NCI-H446 treated with DMSO at 0.1 percent for 48 hours (cell line): ENCODE measurements around the gene PTPRM.

Experiments used
- DNase-seq: peaks from one replicate; lab custom pipeline; 2025; lab: John Stamatoyannopoulos, UW

Gene PTPRM

GRCh38 chr18:7896805-7897518 is 329.8 kb downstream of the PTPRM start:
- no peak for DNase-seq

DNA sequence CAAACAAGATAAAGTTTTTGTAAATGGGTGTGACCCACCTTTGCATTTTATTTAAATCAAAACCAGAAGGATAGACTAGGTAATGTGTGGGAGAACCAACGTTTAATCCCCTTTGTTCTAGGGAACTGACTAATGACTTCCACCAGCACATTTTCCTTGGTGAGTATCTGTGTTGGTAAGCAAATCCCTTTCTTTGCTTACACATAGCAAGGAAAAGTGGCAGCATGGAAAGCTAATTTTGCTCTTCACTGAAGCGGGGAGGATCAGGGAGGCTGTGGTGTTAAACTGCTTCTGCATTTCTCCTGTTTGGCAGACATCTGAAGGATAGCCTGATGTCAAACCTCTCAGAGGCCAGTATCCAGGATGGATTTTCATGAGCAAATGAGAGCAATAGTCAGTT is 331.1 kb downstream of the PTPRM start:
- no peak for DNase-seq

GRCh38 chr18:7899078-7899477 is 332.0 kb downstream of the PTPRM start:
- no peak for DNase-seq

DNA sequence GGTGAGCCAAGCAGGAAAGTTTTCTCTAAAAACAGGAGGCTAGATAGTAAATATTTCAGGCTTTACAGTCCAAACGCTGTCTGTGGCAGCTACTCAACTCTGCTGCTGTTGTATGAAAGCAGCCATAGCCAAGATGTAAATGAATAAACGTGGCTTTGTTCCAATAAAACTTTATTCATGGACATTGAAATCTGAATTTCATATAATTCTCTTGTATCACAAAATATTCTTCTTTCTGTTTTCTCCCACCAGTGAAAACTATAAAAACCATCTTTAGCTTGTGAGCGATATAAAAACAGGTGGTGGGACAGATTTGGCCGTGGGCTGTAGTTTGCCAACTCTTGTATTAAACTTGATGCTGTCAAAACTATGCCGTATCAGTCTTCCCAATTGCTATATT is 333.0 kb downstream of the PTPRM start:
- no peak for DNase-seq

- DNase-seq, result no peak
Measured at GRCh38 chr18:7901657-7902056, 334.5 kb downstream of the PTPRM start.

DNA sequence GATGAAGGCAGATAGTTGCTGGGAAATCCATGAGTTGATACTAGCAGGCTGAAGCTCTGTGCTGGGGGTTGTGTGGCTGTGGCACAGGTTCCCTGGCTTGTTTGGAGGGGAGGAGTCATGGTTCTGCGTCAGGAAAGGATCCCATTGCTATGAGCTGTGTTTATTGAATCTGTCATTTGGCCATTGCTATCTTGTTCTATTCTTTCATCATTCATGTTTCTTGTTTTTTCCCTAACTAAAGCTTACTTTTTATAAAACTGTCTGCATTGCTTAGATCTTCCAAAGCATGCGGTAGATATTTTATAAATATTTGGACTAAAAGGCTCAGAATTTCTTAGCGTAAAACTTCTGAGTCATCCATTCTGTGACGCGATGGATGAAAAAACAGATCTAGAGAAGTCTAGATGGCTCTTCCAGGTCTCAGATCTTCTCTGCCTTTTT is 335.3 kb downstream of the PTPRM start:
- no peak for DNase-seq

GRCh38 chr18:7904529-7904928 is 337.4 kb downstream of the PTPRM start:
- DNase-seq, result no peak

DNA sequence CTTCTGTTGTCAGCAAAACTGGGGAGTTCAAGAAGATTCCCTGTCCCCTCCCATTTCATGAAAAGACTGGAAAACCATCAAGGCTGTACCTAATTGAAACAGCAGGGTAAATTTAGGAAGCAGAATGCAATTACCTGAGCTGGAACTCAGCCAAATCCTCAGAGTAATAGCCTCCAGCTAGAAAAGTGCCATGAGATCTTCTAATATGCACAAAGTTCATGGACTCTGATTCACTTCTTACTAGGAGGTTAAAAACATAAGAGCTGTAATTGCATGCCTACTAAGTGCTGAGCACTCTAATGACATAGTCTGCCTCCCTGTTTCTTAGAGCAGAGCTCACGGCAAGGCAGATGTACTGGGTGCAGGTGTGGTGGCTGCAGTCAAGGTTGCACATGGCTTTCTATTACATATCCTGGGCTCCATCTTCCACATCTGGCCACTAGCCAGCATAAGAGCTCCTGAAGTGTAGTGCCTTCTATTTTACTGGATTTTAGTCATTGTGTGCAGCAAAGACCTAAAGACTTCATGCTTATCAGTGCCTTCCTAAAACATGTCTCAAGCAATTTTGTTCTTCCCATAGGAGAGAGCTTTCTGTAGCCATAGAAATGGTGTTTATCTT is 341.7 kb downstream of the PTPRM start:
- DNase-seq, result no peak

- no peak for DNase-seq
Measured at GRCh38 chr18:7914834-7915670, 347.9 kb downstream of the PTPRM start.

DNA sequence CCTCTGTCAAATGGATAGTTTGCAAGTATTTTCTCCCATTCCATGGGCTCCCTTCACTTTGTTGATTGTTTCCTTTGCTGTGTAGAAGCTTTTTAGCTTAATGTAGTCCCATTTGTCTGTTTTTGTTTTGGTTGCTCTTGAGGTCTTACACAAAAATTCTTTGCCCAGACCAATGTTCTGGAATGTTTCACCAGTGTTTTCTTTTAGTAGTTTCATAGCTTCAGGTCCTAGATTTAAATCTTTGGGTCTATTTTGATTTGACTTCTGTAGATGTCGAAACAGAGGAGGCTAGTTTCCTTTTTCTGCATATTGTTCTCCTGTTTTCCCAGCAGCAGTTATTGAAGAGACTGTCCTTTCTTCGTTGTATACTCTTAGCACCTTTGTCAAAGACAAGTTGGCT is 351.6 kb downstream of the PTPRM start:
- DNase-seq, result no peak

DNA sequence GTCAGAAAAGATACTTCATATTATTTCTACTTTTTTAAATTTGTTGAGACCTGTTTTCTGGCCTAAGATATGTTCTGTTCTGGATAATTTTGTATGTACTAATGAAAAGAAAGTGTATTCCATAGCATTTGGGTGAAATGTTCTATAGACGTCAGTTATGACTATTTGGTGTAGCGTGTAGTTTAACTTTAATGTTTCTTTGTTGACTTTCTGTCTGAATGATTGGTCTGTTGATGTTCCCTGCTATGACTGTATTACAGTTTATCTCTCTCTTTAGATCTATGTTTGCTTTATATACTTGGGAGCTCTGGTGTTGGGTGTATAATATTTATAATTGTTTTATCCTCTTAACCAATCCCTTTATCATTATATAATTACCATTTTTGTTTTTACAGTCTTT is 352.4 kb downstream of the PTPRM start:
- DNase-seq, result no peak

DNA sequence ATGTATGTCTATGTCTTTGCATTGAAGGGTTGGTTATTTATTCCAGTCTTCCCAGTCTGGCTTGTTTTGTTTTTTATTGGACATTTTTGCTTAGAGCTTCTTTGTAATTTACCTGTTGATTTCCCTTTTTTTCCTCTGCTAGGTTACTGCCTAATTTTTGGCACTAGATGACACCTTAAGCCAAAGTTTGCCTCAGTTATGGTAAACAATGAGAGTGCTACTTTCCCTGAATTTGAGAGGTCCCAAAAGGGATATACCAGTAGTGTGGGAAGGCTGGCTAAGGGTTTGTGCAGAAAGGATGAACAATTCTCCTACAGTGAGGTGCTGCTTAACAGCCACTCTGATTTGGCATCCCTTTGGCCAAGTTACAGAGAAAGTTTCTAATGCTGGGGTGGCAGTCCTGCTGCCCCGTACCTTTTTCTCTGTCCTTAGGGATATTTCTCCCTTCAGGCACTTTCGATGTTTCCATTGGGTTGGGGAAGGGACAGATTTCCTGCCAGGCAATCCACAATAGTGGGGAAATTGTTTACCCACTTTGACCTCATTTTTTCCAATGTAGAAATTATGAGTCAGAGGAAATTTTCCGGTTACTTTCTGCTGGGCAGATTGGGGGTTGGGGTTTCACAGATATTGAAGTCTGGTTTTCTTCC is 354.9 kb downstream of the PTPRM start:
- DNase-seq, result no peak

DNA sequence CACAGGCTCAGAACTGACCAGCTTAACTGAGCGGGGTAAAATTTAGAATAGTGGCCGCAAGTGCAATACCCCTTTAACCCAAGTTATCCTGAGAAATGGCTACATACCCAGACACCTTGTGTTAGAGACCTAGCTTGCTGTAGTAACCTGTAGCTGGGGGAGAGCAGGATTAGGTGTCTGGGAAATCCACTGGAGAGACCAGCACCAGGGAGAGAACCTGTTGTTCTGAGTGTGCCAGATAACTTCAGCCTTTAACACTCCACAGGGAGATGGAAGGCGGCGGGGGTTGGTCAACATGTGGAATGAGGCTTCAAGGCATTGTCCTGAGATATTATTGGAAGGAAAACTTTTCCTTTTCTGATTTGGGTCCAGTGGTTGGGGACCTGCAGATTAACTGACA is 356.0 kb downstream of the PTPRM start:
- DNase-seq, result no peak

DNA sequence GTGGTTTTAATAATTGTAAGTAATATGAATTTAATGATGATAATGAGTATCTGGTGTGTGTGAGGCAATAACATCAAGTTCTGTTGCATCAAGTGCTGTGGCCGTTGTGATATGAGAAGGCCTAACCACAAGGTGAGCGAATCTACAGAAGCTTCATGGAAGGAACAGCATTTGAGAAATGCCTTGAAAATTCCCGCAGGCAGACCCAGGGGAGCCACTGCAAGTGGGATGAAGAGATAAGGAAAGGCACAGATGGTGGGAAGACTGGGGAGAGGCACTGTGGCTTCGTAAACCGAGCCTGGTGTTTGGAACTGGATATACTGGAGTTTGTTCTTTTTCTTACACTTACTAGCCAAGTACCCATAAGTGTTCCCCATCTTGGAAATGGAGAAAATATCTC is 357.5 kb downstream of the PTPRM start:
- no peak for DNase-seq

DNA sequence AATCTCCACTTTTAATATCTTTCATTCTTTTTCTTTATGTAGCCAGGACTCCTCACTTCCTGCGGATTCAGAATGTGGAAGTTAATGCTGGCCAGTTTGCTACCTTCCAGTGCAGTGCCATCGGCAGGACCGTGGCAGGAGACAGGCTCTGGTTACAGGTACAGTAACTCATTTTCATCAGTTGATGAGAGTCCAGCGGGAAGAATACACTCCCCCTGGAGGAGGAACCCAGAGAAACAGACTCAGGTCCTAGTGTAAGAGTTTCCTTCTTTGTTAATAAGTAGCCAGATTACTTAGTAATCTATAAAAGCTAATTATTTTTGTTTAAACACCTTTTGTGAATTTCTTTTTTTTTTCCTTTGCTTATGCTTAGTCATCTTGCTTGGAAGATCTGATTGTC is 359.4 kb downstream of the PTPRM start:
- DNase-seq, result no peak

GRCh38 chr18:7927119-7927518 is 360.0 kb downstream of the PTPRM start:
- DNase-seq, result no peak

DNA sequence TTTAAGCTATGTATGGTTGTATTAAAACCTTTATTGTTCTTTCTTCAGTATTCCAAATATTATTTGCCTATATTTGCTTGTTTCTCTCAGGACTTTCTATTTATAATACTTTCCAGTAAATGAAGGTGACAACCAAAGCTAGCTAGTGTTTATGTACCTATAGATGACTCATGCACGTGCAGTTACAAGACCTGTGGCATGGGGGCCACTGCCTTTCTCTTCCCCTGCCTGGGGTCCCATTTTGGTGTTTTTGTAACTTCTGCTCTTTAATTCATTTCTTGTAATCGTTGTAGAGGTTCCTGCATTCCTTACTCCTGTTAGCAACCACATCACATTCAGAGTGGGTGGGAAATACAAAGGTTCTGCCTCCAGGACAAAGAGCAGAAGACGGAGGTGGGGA is 364.6 kb downstream of the PTPRM start:
- DNase-seq, result no peak

DNA sequence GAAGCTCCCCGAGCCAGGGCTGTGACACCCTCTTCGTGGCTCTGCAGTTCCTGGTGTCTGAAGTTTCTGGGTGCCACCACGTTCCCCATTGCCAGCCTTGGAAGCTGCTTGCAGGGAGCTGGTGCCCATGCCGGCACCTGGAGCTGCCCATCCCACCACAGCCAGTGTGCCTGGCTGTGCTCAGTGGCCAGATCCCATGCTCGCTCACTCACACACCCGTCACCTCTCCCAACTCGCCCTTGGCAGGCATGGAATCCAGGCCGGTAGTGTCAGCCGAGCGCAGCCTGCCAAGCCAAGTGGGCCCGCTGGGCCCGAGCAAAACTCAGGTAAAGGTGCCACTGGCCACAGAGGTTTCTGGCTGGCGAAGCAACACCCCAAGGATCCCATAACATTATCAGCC is 370.2 kb downstream of the PTPRM start:
- no peak for DNase-seq

DNA sequence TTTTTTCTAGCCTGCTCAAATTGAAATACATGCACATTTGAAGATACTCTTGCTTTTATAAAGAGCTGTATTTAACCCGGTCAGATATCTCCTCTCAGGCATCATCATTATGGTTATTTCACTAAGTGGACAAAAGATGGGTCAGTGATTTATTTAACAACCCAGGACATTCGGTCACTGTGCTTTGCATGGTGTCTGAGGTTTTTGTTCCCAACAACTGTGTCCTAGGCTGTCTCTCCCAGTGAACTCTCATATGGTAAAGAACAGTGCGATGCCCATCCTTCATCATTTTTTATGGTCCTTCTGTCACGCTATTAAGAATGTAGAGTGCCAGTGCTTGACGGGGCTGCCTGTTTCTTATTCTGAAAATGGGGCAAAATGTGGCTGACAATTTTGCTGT is 372.4 kb downstream of the PTPRM start:
- DNase-seq, result no peak

- DNase-seq, result no peak
Measured at GRCh38 chr18:7940379-7940778, 373.3 kb downstream of the PTPRM start.

GRCh38 chr18:7940971-7941370 is 373.9 kb downstream of the PTPRM start:
- no peak for DNase-seq

- DNase-seq, result no peak
Measured at GRCh38 chr18:7941533-7941932, 374.4 kb downstream of the PTPRM start.

GRCh38 chr18:7945882-7946281 is 378.8 kb downstream of the PTPRM start:
- DNase-seq, result no peak
